ENCODE measurements around the gene TMTC2. TPM values are rescaled to one million over a fixed set of nuclear protein-coding genes. Genes with fewer than 3 reads are reported as not detected.

TMTC2 gene
- total RNA-seq, 4 donors from 2014 or later = 18.8 to 30.7 (median 21.0) TPM

GRCh38 chr12:82994117-82994516 is 307.4 kb downstream of the TMTC2 start:
- no peak overlapping the region for H3K27ac ChIP-seq
- H3K4me3 ChIP-seq (replicated peaks in 1 of 3) = no peak overlapping the region
- intact Hi-C loops (cut with DNase I) = no loop called here
- TF ChIP-seq POLR2A (IDR thresholded peaks at IDR 0.05) = no peak
- TF ChIP-seq, protein P1, sequence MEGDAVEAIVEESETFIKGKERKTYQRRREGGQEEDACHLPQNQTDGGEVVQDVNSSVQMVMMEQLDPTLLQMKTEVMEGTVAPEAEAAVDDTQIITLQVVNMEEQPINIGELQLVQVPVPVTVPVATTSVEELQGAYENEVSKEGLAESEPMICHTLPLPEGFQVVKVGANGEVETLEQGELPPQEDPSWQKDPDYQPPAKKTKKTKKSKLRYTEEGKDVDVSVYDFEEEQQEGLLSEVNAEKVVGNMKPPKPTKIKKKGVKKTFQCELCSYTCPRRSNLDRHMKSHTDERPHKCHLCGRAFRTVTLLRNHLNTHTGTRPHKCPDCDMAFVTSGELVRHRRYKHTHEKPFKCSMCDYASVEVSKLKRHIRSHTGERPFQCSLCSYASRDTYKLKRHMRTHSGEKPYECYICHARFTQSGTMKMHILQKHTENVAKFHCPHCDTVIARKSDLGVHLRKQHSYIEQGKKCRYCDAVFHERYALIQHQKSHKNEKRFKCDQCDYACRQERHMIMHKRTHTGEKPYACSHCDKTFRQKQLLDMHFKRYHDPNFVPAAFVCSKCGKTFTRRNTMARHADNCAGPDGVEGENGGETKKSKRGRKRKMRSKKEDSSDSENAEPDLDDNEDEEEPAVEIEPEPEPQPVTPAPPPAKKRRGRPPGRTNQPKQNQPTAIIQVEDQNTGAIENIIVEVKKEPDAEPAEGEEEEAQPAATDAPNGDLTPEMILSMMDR (IDR thresholded peaks at IDR 0.05) = no peak
- no peak for DNase-seq
- WGBS, 2 donors = 90 to 98% methylated on average over 12 of the region's 12 CpGs
- no peaks in the 10 kb centered on the region for H3K27me3 ChIP-seq
- no peaks in the 10 kb centered on the region for H3K4me1 ChIP-seq
- H3K36me3 ChIP-seq = no peaks in the 10 kb centered on the region
- H3K9me3 ChIP-seq = no peaks in the 10 kb centered on the region

- Histone ChIP-seq H3K4me3 (replicated peaks in 1 of 3) (no peak overlapping the region), H3K9me3 (no peaks in the 10 kb centered on the region), H3K36me3 (no peaks in the 10 kb centered on the region), H3K27ac (no peak overlapping the region), H3K27me3 (no peaks in the 10 kb centered on the region), H3K4me1 (no peaks in the 10 kb centered on the region)
- DNase-seq = no peak
- intact Hi-C loops (cut with DNase I) = no loop called here
- no peak for TF ChIP-seq POLR2A (IDR thresholded peaks at IDR 0.05)
- TF ChIP-seq, protein P1 (IDR thresholded peaks at IDR 0.05) = no peak
Observed at GRCh38 chr12:82996168-82996812, 309.6 kb downstream of the TMTC2 start.

DNA sequence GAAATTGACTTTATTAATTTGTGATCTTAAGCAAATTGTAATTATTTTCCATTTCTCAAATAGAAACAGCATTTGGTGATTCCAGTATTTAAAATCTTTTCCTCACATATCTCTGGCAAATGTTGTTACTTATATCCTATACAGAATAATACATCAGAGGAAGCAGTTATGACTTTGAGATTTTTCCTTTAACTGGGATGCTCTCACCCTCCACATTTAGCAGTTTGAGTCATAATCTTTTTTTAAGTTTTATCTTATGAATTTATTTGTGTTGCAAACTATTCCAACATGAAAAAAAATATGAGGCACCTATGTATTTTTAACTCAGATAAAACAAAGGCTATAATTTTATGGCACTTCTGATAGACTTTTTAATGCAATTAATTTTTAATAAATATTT is 311.8 kb downstream of the TMTC2 start:
- no peak for TF ChIP-seq POLR2A (IDR thresholded peaks at IDR 0.05)
- TF ChIP-seq, protein P1 (IDR thresholded peaks at IDR 0.05) = no peak
- Histone ChIP-seq H3K27me3 (no peaks in the 10 kb centered on the region), H3K27ac (no peak overlapping the region), H3K4me3 (replicated peaks in 1 of 3) (no peak overlapping the region), H3K9me3 (no peaks in the 10 kb centered on the region), H3K36me3 (no peaks in the 10 kb centered on the region), H3K4me1 (no peaks in the 10 kb centered on the region)
- intact Hi-C loops (cut with DNase I) = no loop called here
- DNase-seq = no peak

DNA sequence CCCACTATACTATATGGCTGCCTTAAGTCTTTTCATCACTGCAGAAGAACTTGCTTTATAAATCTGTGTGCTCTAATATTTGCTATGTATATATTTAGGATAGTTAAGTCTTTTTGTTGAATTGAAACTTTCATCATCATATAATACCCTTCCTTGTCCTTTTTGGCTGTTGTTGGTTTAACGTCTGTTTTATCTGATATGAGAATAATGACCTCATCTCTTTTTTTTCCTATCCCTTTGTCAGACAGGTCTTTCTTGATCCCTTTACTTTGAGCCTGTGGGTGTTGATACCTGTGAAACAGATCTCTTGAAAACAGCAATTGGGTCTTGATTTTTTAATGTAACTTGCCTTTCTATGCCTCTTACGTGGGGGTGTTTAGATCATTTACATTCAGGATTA is 316.3 kb downstream of the TMTC2 start:
- Histone ChIP-seq H3K27ac (no peak overlapping the region), H3K4me1 (no peaks in the 10 kb centered on the region), H3K9me3 (no peaks in the 10 kb centered on the region), H3K36me3 (no peaks in the 10 kb centered on the region), H3K27me3 (no peaks in the 10 kb centered on the region), H3K4me3 (replicated peaks in 1 of 3) (no peak overlapping the region)
- intact Hi-C loops (cut with DNase I) = no loop called here
- no peak for DNase-seq
- 49% methylated on average over 2 of the region's 2 CpGs for WGBS, 2 donors
- TF ChIP-seq POLR2A (IDR thresholded peaks at IDR 0.05) = no peak
- TF ChIP-seq, protein P1 (IDR thresholded peaks at IDR 0.05) = no peak

GRCh38 chr12:83005534-83006197 is 319.0 kb downstream of the TMTC2 start:
- WGBS, 2 donors = 90 to 96% methylated on average over 4 to 6 of the region's 6 CpGs
- TF ChIP-seq, protein P1 (IDR thresholded peaks at IDR 0.05) = no peak
- TF ChIP-seq POLR2A (IDR thresholded peaks at IDR 0.05) = no peak
- Histone ChIP-seq H3K4me1 (no peaks in the 10 kb centered on the region), H3K27me3 (no peaks in the 10 kb centered on the region), H3K9me3 (no peaks in the 10 kb centered on the region), H3K36me3 (no peaks in the 10 kb centered on the region), H3K4me3 (replicated peaks in 1 of 3) (no peak overlapping the region), H3K27ac (no peak overlapping the region)
- intact Hi-C loops (cut with DNase I) = no loop called here
- no peak for DNase-seq
